Testis (tissue), 2 donors: ENCODE data around the gene CDH4.

Experiments
- POLR2A ChIP-seq: fragments of 450-650 bp; IDR thresholded peaks from one replicate; pipeline ENCODE4 v1.6.1; 2017; ENCODE audit warnings: antibody characterized with exemption, mild to moderate bottlenecking, moderate library complexity
- TF ChIP-seq, protein P1 (sequence below), 3 experiments: fragments of 450-650 bp in 2 of 3; fragments of 200-600 bp in 1 of 3; sonication (generic) in 1 of 3; IDR thresholded peaks; one replicate each; pipeline ENCODE4 v1.5.1; 2016 to 2019; ENCODE audit warnings: antibody characterized with exemption in 3 of 3, mild to moderate bottlenecking in 2 of 3, moderate library complexity in 1 of 3

DNA sequence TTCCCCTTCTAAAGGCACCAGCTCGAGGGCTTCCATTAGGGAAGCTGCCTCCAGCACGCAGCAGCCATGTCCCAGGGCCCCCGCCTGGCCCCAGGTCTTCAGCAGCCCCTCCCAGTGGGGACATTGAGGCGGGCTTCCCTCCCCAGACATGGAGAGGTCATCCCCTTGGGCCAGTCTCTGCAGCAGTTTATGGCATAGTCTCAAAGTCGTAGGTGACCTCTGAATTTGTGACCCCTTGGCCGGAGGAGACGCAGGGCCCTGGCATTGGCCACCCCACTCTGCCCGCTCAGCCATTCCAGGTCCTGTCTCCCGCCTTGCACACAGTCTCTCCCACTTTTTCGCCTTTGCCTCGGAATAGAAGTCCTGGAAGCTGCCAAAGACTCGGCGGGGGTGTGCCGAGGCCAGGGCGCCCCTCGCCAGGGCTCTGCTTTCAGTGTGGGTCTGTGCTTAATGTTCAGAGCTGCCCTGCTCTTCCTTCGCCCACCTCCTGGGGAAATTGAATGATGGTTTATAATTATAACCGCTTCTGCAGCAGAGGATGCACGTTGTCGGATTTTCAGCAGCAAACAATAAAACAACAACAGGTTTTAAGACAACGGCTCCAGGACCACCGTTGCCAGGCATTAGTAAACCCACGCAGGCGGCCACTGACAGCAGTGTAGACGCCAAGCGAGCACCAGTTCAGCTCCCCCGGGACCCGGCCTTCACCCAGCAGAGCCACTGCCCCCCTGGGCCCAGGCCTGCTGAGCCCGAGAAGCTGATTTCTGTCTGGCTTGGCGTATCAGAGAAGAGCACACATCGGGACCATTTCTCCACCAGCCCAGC, 626.6 kb downstream of the CDH4 start:
- TF ChIP-seq, protein P1, sequence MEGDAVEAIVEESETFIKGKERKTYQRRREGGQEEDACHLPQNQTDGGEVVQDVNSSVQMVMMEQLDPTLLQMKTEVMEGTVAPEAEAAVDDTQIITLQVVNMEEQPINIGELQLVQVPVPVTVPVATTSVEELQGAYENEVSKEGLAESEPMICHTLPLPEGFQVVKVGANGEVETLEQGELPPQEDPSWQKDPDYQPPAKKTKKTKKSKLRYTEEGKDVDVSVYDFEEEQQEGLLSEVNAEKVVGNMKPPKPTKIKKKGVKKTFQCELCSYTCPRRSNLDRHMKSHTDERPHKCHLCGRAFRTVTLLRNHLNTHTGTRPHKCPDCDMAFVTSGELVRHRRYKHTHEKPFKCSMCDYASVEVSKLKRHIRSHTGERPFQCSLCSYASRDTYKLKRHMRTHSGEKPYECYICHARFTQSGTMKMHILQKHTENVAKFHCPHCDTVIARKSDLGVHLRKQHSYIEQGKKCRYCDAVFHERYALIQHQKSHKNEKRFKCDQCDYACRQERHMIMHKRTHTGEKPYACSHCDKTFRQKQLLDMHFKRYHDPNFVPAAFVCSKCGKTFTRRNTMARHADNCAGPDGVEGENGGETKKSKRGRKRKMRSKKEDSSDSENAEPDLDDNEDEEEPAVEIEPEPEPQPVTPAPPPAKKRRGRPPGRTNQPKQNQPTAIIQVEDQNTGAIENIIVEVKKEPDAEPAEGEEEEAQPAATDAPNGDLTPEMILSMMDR (IDR thresholded peaks at IDR 0.05): no peak
- no peak for TF ChIP-seq POLR2A
